ENCODE measurements around the gene WNT1. TPM values are rescaled to one million over a fixed set of nuclear protein-coding genes. Genes with fewer than 3 reads are reported as not detected.

WNT1 gene
- total RNA-seq, 1 donor from 2014 or later = not detected

DNA sequence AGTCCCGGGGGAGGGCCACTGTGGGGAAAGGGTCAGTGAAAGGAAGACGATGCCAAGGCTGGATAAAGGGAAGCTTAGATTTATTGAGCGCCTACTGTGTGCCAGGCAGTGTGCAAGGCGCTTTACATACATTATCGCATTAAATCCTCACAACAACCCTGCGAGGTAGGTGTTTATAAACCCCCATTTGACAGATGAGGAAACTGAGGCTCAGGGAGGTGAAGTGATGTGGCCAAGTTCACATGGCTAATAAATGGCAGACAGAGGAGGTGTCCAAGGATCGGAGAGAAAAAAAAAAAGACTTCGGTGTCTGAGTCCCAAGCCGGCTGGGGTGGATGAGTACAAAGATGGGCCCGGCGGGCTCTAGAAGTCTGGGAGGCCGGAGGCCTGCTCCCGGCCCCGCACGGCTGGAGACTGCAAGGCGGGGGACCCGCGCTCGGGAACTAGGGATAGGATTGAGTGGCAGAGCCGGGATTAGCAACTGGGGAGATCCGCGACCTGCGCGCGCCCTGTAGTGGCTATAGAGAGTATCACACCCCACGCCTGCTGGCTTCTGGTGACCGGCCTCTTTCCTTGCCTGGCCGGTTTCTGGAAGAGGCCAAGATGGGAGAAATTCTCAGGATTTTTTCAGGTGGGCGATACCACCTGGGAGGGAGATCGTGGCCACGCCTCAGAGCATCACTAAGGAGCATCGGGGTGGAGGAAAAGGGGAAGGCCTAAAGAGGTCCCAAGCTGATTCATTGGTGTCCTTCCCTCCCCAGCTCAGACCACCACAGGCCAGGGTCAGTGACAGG, 17.2 kb downstream of the WNT1 start:
- TF ChIP-seq, protein P1, sequence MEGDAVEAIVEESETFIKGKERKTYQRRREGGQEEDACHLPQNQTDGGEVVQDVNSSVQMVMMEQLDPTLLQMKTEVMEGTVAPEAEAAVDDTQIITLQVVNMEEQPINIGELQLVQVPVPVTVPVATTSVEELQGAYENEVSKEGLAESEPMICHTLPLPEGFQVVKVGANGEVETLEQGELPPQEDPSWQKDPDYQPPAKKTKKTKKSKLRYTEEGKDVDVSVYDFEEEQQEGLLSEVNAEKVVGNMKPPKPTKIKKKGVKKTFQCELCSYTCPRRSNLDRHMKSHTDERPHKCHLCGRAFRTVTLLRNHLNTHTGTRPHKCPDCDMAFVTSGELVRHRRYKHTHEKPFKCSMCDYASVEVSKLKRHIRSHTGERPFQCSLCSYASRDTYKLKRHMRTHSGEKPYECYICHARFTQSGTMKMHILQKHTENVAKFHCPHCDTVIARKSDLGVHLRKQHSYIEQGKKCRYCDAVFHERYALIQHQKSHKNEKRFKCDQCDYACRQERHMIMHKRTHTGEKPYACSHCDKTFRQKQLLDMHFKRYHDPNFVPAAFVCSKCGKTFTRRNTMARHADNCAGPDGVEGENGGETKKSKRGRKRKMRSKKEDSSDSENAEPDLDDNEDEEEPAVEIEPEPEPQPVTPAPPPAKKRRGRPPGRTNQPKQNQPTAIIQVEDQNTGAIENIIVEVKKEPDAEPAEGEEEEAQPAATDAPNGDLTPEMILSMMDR (IDR thresholded peaks at IDR 0.05; ENCODE audit: partially characterized antibody, unreplicated experiment) = peak; percentile 80
- Mint-ChIP-seq H3K4me1 (ENCODE audit: low read depth, unreplicated experiment) (peaks cover 11% of the 10 kb centered on the region), H3K27ac (ENCODE audit: unreplicated experiment) (no peak overlapping the region), H3K9me3 (ENCODE audit: unreplicated experiment) (peaks cover 9% of the 10 kb centered on the region), H3K27me3 (ENCODE audit: unreplicated experiment) (peaks cover 14% of the 10 kb centered on the region), H3K36me3 (ENCODE audit: unreplicated experiment) (peaks cover 6% of the 10 kb centered on the region), H3K4me3 (ENCODE audit: unreplicated experiment) (peak overlapping the region; percentile 46)
- DNase-seq = peak; percentile 91

DNA sequence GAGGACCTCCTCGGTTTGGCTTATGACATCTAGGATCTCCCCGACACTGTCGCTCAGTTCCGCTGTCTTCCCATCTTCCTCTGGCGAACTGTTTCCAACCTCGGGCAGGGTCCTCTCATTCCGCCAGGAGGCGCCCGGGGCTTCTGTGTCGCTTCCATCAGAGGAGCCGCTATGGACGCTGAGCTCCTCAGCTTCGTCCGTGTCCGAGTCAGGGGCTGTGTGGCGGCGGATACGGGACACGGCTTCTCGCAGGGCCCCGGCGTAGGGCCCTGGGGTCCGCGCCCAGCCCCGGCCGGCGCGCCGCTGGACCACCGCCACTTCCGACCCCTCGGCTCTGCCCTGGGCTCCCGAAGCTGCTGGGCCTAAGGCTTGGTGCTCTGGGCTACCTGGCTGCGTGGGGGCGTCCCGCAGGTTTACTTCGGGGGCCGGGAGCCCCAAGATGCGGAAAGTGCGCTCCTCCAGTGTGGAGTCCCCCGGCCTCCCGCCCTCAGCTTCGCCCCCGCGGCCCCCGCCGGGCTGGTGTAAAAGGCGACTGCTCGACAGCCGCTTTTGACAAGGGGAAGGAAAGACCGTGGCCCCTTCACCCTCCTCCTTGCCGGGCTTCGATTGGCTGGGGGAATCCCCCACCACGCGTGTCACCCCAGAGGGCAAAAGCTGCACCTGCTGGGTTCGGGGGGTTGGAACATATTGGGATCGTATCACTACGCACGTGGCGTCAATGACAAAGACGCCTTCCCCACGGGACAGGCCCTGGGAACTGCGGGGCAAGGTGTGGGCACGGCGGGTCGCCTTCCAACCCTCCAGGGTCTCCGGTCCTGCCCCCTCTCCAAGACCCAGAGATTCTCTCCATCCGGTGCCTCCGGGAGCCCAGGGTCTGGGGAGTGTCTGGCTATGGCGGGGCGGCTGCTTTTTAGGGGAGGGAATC, 18.9 kb downstream of the WNT1 start:
- H3K4me3 Mint-ChIP-seq (ENCODE audit: unreplicated experiment) = peak overlapping the region; percentile 42
- H3K27ac Mint-ChIP-seq (ENCODE audit: unreplicated experiment) = no peak overlapping the region
- peaks cover 16% of the 10 kb centered on the region for H3K9me3 Mint-ChIP-seq (ENCODE audit: unreplicated experiment)

DNA sequence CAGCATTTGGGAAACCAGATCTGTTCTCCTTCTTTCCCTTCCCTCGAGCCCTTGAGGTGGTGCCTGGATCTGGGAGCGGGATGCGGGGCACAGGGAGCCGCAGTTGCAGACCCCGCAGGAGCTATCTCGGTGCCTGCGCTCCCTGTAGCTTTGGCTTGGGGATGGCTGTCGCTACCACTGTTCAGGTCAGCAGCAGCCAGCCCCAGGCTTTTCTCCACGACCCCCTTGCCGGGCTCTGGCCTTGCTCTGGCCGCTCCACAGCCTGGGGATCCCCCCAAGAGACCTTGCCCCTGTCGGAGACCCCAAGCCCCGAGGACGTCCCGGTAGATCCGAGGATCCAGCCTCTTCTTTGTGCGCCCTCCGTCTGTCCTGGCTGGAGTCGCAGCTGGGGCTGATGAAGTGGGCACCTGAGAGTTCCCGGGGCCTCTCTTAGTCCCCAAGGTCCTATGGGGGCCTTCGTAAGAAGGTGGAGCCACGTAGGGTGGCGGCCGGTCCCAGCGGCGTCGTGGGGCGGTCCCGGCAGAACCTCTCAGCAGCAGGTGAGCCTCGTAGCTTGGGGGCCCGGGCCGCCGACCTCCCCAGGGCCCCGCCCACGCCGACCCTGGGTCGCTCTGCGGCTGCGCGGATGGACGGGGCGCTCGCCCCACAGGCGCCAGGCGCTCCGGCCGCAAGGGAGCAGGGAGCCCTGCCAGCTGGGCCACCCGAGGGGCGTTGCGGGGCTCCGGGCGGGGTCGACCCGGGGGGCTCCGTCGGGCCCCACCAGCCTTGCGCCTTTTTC, 19.8 kb downstream of the WNT1 start:
- TF ChIP-seq, protein P1 (IDR thresholded peaks at IDR 0.05; ENCODE audit: partially characterized antibody, unreplicated experiment) = no peak
- H3K4me3 Mint-ChIP-seq (ENCODE audit: unreplicated experiment) = peak overlapping the region; percentile 42
- H3K9me3 Mint-ChIP-seq (ENCODE audit: unreplicated experiment) = peaks cover 15% of the 10 kb centered on the region
- DNase-seq = peak; percentile 50
- peaks cover 26% of the 10 kb centered on the region for H3K27me3 Mint-ChIP-seq (ENCODE audit: unreplicated experiment)
- H3K27ac Mint-ChIP-seq (ENCODE audit: unreplicated experiment) = no peak overlapping the region
- H3K36me3 Mint-ChIP-seq (ENCODE audit: unreplicated experiment) = peaks cover 6% of the 10 kb centered on the region
- H3K4me1 Mint-ChIP-seq (ENCODE audit: low read depth, unreplicated experiment) = peaks cover 21% of the 10 kb centered on the region

More for the DNA sequence above, 18.9 kb downstream of the WNT1 start:
- TF ChIP-seq, protein P1 (IDR thresholded peaks at IDR 0.05; ENCODE audit: partially characterized antibody, unreplicated experiment) = peak; percentile 66
- Mint-ChIP-seq H3K36me3 (ENCODE audit: unreplicated experiment) (peaks cover 6% of the 10 kb centered on the region), H3K4me1 (ENCODE audit: low read depth, unreplicated experiment) (peaks cover 19% of the 10 kb centered on the region), H3K27me3 (ENCODE audit: unreplicated experiment) (peaks cover 25% of the 10 kb centered on the region)
- peak; percentile 93 for DNase-seq

DNA sequence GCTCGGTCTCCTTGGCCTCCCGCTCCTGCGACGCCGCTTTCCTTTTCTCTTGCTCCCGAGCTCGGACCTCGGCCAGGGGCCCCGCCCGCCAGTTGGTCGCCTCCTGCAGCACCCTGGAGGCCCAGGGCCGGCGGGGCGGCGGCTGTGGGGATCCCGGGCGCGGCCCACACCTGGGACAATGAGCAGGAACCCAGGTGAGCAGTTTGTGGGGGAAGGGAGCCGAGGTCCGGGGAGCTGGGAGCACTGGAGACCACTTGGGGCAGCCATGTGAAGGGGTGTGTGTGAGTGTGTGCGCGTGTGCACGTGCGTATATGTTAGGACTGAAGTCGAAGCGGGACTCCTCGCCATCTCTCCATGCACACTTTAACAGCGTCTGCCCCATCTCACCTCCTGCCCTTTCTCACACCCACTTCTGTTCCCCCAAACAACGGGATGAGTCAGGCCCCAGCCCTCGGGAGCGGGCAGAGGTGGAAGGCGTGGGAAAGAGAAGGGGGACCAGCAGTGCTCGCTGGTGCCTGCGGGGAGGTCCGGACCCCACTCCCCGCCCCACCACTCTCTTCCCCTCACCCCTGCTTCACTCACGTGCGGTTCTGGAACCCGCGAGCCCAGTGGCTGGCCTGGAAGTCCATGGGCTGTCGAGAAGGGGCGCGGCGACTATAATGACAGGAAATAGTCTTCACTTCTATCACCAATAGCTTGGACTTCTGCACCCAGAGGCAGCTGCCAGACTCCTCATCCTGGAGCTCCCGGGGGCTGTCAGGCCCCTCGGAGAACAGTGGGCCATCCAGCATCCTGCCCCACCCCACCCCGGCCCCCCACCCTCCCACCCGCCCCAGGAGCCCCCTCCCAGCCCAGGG, 20.6 kb downstream of the WNT1 start:
- peak; percentile 37 for DNase-seq
- H3K27me3 Mint-ChIP-seq (ENCODE audit: unreplicated experiment) = peaks cover 22% of the 10 kb centered on the region
- H3K27ac Mint-ChIP-seq (ENCODE audit: unreplicated experiment) = no peak overlapping the region
- H3K4me3 Mint-ChIP-seq (ENCODE audit: unreplicated experiment) = peak overlapping the region; percentile 79
- TF ChIP-seq, protein P1 (IDR thresholded peaks at IDR 0.05; ENCODE audit: partially characterized antibody, unreplicated experiment) = no peak
- H3K9me3 Mint-ChIP-seq (ENCODE audit: unreplicated experiment) = peaks cover 13% of the 10 kb centered on the region
- H3K36me3 Mint-ChIP-seq (ENCODE audit: unreplicated experiment) = peaks cover 3% of the 10 kb centered on the region
- H3K4me1 Mint-ChIP-seq (ENCODE audit: low read depth, unreplicated experiment) = peaks cover 21% of the 10 kb centered on the region

All from glutamatergic neuron (in vitro differentiated cells).